ENCODE data around the gene PWWP2B. TPM values are rescaled to one million over a fixed set of nuclear protein-coding genes. Genes with fewer than 3 reads are reported as not detected.

PWWP2B gene
- total RNA-seq, 1 donor from 2014 or later, result 24.2 TPM

DNA sequence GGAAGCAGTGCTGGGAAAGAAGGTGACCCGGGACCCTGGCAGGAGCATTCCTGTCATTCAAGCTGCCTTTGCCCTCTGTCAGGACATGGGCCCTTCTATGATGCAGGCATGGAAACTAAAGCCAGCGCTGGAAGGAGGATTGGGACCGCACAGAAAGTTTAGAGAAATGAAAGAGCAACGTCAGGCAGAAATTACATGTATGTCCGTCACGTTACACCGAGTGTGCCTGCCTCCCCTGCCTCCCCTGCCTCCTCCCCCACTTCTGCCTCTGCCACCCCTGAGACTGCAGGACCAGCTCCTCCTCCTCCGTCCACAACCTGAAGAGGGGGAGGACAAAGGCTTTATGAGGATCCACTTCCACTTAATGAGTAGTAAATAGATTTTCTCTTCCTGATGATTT is 13.9 kb upstream of the PWWP2B start:
- DNase-seq (ENCODE audit: low spot score in 2 of 2, unreplicated experiment in 2 of 2), result no peak
- Mint-ChIP-seq H3K27me3 (ENCODE audit: low read depth) (no peaks in the 10 kb centered on the region), H3K36me3 (peaks cover 8% of the 10 kb centered on the region), H3K4me1 (peaks cover 22% of the 10 kb centered on the region), H3K9me3 (peaks cover 14% of the 10 kb centered on the region), H3K4me3 (no peak overlapping the region), H3K27ac (no peak overlapping the region)
- TF ChIP-seq, protein P1, sequence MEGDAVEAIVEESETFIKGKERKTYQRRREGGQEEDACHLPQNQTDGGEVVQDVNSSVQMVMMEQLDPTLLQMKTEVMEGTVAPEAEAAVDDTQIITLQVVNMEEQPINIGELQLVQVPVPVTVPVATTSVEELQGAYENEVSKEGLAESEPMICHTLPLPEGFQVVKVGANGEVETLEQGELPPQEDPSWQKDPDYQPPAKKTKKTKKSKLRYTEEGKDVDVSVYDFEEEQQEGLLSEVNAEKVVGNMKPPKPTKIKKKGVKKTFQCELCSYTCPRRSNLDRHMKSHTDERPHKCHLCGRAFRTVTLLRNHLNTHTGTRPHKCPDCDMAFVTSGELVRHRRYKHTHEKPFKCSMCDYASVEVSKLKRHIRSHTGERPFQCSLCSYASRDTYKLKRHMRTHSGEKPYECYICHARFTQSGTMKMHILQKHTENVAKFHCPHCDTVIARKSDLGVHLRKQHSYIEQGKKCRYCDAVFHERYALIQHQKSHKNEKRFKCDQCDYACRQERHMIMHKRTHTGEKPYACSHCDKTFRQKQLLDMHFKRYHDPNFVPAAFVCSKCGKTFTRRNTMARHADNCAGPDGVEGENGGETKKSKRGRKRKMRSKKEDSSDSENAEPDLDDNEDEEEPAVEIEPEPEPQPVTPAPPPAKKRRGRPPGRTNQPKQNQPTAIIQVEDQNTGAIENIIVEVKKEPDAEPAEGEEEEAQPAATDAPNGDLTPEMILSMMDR (IDR thresholded peaks at IDR 0.05; ENCODE audit: unreplicated experiment), result no peak

DNA sequence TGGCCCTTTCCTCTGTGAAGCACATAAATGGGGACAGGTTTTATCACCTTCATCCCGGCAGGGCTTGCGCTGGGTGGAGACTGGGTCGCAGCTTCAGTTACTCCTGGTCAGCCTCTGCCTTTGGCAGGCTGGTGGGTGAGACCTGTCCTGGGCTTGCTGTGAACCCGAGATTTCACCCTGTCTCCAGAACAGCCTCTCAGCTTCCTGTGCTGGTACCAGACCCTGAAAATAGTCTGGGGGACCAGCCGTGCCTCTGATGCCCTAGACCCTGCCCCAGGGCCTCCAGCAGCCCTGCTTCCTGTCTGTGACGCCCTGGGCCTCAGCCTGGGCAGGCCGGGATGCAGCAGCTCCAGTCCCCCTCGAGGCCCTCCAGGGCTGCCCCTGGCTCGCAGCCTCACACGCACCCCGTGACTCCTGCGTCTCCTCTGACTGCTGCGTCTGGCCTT is 13.2 kb upstream of the PWWP2B start:
- H3K36me3 Mint-ChIP-seq, result peaks cover 8% of the 10 kb centered on the region
- peaks cover 14% of the 10 kb centered on the region for H3K9me3 Mint-ChIP-seq
- H3K4me3 Mint-ChIP-seq, result no peak overlapping the region
- DNase-seq (ENCODE audit: low spot score in 2 of 2, unreplicated experiment in 2 of 2), result peak in 1 of 2 experiments; percentile 16
- TF ChIP-seq, protein P1 (IDR thresholded peaks at IDR 0.05; ENCODE audit: unreplicated experiment), result no peak
- H3K4me1 Mint-ChIP-seq, result peaks cover 22% of the 10 kb centered on the region
- peak overlapping the region; percentile 47 for H3K27ac Mint-ChIP-seq
- no peaks in the 10 kb centered on the region for H3K27me3 Mint-ChIP-seq (ENCODE audit: low read depth)

DNA sequence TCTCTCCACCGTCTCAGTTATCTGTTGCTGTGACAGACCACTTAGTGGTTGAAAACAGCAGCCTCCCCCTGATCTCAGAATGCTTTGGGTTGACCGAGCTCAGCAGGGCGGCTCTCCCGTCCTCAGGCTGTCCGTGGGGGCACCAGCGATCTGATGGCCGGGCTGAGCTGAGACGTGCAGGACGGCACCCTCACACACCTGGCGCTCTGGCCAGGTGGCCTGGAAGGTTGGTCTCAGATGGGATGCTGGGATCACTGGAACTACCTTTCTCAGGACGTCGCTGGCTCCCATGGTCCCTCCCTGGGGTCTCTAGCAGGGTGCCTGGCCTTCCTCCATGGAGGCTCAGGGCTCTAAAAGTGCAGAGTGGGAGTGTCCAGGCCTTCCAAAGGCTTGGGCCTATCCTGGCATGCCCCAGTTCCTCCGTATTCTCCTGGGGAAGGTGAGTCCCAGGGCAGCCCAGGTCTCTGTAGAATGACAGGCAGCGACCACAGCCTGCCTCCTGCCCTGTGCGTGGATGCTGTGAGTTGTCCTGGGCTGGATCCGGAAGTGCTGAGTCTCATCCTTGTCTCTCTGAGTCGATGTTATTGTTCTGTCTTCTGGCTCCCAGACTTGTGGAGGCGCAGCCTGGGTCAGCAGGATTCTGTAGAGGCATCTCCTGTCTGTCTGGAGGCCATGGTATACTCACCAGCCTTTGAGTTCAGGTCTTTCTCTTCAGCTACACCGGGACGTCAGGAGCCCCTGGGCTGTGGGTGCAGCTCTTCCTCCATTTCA is 12.2 kb upstream of the PWWP2B start:
- Mint-ChIP-seq H3K9me3 (peaks cover 10% of the 10 kb centered on the region), H3K4me3 (no peak overlapping the region), H3K4me1 (peaks cover 31% of the 10 kb centered on the region), H3K27ac (peak overlapping the region; percentile 47), H3K27me3 (ENCODE audit: low read depth) (no peaks in the 10 kb centered on the region), H3K36me3 (peaks cover 4% of the 10 kb centered on the region)
- TF ChIP-seq, protein P1 (IDR thresholded peaks at IDR 0.05; ENCODE audit: unreplicated experiment), result no peak
- DNase-seq (ENCODE audit: low spot score in 2 of 2, unreplicated experiment in 2 of 2), result peak in 1 of 2 experiments; percentile 13

DNA sequence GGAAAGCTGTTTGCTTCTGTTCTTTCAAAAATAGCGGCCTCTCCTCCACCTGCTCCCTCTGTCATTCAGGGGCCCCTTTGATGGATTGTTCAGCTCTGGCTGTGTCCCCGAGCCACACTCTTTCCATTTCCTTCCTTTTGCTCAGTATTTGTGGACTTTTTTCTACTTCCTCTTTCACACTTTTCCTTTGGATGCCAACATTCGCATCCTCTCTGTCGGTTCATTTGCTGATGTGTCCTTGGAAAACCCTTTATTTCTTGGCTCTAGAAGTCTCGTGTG is 11.7 kb upstream of the PWWP2B start:
- Mint-ChIP-seq H3K4me1 (peaks cover 31% of the 10 kb centered on the region), H3K36me3 (peaks cover 4% of the 10 kb centered on the region), H3K27me3 (ENCODE audit: low read depth) (no peaks in the 10 kb centered on the region), H3K4me3 (no peak overlapping the region), H3K27ac (peak overlapping the region; percentile 31), H3K9me3 (peaks cover 10% of the 10 kb centered on the region)
- no peak for DNase-seq (ENCODE audit: low spot score in 2 of 2, unreplicated experiment in 2 of 2)
- TF ChIP-seq, protein P1 (IDR thresholded peaks at IDR 0.05; ENCODE audit: unreplicated experiment), result no peak

DNA sequence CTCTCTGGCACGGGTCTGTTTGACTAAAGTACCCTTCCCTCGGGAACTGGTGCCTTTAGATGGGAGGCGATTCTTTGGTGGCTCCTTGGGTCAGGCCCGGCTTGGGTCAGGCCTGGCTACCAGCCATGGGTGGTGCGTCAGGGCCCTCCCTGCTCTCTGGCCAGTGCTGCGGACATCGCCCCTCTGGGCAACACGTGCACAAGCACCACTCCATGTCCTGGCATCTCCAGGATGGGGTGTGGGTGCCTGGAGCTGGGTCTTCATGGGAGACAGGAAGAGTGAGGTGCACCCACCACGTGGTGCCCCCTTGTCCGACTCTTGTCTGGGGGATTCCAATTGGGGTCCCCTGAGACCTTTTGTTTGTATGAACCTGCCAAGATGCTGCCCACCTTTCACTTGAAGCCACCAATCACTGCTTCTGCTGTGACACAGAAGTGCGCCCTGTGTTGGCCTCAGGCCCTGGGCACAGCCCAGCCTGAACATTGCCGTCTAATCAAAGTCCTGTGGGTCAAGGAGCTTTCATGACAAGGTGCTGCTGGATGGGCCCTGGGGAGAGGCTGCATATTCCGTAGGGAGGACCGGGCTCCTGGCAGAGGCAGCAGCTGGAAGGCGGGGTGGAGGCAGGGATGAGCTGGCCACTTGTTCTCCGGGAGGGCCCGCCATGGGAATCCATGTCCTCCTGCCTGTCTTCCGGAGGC is 11.1 kb upstream of the PWWP2B start:
- Mint-ChIP-seq H3K9me3 (peaks cover 10% of the 10 kb centered on the region), H3K4me1 (peaks cover 33% of the 10 kb centered on the region), H3K27ac (peak overlapping the region; percentile 31), H3K36me3 (peaks cover 4% of the 10 kb centered on the region), H3K4me3 (no peak overlapping the region), H3K27me3 (ENCODE audit: low read depth) (no peaks in the 10 kb centered on the region)
- TF ChIP-seq, protein P1 (IDR thresholded peaks at IDR 0.05; ENCODE audit: unreplicated experiment), result no peak
- peak in 1 of 2 experiments; percentile 14 for DNase-seq (ENCODE audit: low spot score in 2 of 2, unreplicated experiment in 2 of 2)
